Activated T-cell treated with anti-CD3 and anti-CD28 coated beads for 4 hours (primary cell): ENCODE data around the gene APP.
"Not testable (repeated sequence)": the region's sequence is repeated elsewhere in the genome, so short reads cannot be mapped to it uniquely, and the experiment has no call there.

Experiments
- DNase-seq: peaks from one replicate; pipeline ENCODE4 v3.0.0-alpha.2; 2020

APP gene

DNA sequence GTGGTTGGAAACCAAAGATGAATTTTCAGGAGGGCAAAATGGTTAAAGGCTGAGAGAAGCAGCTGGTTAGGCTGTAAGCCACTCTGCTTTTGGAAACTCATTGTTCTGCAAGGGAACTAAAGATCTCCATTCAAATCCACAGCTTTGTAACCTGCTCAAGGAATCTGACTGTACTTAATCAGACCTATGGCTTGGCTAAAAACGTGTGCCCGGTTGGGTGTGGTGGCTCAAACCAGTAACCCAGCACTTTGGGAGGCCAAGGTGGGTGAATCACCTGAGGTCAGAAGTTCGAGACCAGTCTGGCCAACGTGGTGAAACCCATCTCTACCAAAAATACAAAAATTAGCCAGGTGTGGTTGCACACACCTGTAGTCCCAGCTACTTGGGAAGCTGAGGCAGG lies 158.1 kb downstream of the APP start:
- not testable (repeated sequence) for DNase-seq

- no peak for DNase-seq
These were observed 159.2 kb downstream of the APP start for GRCh38 chr21:26011292-26011940.

- DNase-seq, result no peak
These were observed 162.5 kb downstream of the APP start for GRCh38 chr21:26007951-26008498.

DNA sequence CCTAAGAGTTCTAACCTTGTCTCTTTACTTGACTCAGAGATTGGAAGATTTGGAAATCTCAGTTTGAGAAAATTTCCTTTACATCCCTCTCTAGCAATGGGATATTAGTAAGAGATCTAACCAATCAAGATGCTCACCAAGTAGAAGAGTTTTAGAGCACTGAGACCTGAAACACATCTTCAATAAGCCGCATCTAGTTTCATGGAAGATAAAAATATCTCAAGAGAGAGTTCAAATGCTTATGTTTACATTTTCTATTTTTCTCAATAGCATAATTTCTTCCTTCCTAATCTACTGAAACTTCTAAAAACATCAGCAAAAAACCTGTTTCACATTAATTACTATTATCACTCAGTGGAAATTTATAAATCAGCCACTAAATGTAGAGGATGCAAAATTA lies 165.1 kb downstream of the APP start:
- no peak for DNase-seq

DNA sequence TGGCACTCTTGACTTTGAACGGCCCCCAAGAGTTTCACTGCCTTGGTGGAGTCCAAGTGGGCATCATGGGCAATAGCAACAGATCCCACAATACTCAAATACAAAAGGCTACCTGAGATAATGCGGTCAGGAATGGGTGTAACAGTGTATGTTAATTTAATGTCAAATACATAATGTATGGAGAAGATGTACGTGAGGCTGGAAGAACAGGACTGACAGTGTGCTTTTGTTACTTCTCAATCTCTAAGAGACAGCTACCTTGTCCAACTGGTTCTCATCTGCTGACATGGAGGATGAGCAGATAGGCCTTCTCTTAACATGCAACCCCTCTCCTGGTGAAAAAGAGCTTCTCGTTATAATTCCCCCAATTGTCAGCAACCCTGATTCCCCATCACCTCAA lies 167.2 kb downstream of the APP start:
- DNase-seq, result no peak

DNA sequence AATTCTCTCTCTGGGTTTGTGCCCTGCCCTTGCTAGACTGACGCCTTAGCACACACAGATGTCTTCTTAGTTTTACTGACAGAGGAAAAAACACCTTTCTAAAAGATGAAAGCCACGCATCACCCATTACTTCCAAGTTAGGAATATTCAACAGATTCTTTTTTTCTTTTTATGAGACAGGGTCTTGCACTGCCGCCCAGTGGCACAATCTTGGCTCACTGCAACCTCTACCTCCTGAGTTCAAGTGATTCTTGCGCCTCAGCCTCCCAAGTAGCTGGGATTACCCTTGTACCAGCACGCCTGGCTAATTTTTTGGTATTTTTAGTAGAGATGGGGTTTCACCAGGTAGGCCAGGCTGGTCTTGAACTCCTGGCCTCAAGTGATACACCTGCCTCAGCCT lies 169.2 kb downstream of the APP start:
- DNase-seq, result no peak

GRCh38 chr21:25999921-26000582 lies 170.5 kb downstream of the APP start:
- peak; percentile 1 for DNase-seq

DNA sequence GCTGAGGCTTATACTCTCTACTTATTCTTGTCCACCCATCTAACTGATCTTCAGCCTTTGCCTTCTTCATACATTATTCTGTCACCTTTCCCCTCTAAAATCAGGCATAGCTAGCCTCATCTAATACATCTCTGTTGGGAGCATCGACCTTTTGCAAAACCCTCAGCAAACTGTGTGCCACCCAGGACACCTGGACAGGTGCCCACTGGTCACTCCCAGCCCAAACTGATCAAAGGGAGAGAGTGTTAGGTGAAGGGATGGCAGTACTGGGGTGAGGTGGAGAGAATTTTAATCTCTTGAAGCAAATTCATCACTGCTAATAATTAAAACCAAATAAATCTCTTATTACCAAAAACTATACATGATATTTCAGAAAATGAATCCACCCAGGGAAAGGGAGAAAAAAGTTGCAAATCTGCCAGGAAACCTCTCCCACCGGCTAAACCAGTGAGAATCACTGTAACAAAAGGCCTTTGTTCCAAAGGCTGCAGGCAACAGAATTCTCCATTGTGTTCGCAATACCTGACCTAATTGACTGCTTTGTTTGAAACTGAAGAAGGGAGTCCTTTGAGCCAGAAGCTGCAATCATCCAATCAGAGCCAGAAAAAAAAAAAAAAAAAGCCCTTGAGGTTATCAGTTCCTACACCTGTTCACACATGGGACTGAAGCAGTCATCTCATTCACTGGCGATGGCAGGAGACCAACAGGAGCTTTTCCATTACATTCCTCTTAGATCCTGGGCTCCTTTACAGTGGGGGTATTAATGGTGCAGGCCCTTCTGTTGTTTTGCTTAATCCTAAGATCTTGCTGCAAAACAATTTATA lies 172.6 kb downstream of the APP start:
- DNase-seq, result no peak

DNA sequence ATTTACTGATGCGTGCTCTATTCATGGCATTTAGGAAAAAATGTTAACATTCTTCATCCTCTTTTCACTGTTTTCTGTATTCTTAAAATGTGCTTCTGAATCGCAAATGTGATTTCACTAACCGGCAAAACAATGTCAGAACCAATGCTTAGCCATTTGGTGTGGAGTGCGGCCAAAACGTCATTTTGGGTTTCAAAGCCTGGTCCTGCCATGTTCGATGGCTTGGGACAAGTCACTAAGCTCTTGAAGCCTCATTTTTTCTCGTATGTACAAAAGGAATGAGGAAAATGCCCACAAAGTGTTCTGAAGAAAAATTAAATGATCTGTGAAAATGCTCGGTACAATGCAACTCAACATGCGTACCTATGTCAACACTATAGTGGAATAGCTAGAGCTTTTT lies 175.3 kb downstream of the APP start:
- DNase-seq, result no peak

- DNase-seq, result no peak
These were observed 175.8 kb downstream of the APP start for GRCh38 chr21:25994758-25995163.

DNA sequence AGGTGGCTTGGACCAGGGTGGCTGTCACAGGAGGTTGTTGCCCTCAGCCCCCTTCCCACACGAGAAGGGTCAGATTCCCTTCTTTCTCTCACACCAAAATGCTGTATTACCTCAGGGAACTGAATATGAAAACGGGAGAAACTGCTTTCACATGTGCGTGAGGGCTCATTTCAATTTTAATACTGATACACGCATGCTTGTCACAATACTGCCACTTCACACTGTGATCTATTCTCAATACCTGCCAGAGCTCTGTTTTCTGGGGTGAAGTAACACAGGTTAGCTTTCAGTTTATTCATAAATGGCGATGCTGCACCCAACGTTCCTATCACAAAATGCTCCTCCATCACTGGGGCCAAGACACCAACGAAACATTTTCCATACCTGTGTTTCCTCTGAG lies 181.8 kb downstream of the APP start:
- DNase-seq, result no peak

DNA sequence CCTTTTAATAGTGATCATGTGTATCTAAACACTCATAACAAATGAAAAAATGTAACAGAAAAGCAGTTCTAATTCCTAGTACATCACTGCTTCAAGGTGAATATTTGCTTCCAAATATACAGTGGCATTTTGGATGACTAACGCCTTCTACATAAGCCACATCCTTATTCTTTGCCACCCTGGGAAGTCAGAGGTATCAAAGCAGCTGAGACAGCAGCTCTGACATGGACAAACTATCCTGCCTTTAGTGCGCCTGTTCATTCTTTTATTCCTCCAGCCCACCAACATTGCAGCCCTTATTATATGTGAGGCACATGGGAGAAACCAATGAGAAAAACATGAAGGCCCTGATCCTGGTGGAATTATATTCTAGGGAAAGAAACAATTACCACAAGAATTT lies 183.0 kb downstream of the APP start:
- no peak for DNase-seq

DNA sequence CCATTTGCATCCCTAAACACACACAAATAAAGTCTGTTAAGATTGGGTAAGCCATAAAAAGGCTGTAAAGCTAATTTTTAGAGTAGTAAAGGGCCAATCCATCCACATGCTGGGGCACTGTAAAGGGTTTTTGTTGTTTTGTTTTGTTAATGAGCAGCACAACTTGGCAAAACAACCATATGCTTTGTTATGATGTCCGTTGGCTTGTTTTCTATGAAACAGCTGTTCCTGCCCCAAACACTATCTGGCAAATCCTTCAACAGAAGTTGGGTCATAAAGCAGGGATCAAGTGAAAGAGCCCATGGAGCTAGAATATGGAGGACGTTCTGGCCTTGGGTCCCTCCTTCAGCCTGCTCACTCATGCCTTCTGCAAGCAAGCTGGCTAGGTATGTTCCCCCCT lies 183.6 kb downstream of the APP start:
- DNase-seq, result no peak

- DNase-seq, result no peak
These were observed 184.6 kb downstream of the APP start for GRCh38 chr21:25985990-25986389.

DNA sequence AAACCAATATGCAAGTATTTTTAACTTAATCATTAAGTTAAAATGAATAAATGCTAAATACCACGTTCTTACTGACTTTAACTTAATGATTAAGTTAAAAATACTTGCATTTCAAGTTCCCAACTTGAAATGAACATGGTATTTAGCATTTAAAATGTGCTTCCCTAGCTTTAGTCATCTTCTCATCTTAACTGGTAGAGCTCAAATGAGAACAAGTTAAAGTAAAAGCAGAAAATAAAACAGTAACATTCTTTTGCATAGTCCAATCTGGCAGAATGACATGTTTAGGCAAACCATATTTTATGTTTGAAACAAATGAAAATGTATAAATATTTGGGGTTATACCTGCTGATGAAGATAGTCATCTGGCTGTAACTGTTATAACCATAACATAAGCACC lies 186.0 kb downstream of the APP start:
- no peak for DNase-seq

GRCh38 chr21:25983745-25984144 lies 186.8 kb downstream of the APP start:
- DNase-seq, result no peak

- no peak for DNase-seq
These were observed 189.9 kb downstream of the APP start for GRCh38 chr21:25980710-25981109.

DNA sequence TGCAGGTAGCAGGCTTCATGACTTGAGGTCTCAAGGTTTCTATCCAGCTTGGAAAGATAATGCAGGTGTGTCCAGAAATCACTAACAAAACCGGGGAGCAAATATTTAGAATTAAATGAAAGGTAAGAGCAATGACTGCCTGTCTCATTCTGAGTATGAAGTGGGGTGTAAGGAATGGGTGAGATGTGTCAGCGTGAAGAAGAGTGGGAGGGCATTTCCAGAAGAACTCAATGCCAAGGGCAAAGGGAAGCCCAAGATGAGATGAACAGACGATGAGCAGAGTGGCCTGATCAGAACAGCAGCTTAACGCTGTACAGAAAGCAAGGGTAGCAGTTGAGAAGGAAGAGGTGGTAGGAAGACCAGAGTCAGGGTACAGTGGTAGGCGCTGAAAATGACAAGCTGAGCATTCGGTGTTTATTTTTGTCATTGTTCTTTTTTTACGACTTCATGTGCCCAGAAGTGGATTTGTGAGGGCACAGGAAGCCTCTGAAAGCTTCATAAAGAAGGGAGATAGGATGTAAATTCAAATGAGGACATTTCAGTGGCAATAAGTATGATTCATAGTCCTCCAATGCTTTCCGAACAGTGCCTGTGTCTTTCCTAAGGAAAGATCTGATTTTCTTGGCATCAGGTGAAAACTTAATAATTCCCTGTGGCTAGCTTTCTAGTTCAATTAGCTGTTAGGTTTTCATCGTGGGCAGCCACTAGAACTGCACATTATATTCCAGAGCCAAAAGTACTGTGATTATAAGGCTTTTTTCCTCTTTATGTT lies 190.5 kb downstream of the APP start:
- DNase-seq, result no peak

- DNase-seq, result no peak
These were observed 193.4 kb downstream of the APP start for GRCh38 chr21:25977068-25977611.

DNA sequence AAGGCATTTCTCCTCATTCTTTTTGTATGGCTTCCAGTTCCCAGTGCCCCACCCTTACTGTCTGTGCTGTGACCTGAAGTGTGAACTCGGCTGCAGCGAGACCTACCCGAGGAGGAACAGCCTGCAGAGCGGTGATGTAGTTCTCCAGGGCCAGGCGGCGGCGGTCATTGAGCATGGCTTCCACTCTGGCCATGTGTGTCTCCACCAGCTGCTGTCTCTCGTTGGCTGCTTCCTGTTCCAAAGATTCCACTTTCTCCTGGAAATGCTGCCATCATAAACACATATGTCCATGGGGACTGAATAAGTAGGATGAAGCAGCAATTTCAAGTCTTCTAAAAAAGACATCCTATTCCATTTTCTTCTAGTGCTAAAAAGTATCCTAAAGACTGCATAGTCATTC lies 195.6 kb downstream of the APP start:
- no peak for DNase-seq

DNA sequence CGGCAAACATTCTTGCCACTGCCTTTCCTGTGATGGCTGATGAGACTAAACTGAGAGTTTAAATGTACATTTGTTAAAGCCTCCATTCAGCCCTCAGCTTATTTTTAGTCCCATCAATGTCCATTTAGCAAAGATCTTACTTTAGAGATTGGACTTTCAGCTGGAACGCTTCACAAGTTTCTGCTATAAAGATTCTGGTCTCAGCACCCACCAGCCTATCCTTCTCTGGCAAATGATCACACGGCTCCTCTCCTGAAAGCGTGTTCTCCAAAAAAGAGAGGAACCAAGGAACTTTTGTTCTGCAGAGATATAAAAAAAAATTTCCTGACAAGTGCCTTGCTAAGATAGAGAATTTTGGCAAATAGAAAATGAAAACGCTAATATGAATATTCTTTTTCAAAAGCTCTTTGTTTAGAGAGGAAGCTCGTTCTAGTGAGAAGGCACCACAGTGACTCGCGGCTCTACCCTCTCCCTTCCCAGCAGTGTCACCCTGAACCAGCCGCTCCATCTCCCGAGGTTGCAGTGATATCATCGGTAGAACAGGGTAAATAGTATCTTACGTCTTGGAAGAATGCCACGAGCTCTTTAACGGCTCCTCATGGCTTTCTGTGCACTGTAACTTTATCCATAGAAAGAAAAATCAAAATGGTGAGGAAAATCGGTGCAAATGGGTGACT lies 200.2 kb downstream of the APP start:
- no peak for DNase-seq

DNA sequence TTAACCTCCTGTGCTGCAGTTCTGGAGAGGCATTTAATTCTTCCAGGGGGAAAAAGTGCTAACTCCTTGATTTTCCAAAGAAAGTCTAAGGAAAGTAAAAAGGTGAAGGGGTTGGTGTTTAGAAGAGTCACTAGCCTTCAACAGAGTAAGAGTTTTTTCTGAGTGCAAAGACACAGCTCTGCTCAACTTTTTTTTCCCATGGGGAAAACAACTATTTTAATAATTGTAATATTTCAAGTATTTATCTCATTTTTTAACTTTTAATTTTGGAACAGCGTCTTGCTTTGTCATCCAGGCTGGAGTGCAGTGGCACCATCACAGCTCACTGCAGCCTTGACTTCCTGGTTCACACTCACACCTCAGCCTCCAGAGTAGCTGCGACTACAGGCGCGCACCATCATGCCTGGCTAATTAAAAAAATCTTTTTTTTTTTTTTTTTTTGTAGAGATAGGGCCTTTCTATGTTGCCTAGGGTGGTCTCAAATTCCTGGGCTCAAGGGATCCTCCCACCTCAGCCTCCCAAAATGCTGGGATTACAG lies 202.6 kb downstream of the APP start:
- DNase-seq, result no peak
